SU-DHL-6 (cell line): ENCODE data around the gene STIL.

ENCODE experiments used
- H2AFZ ChIP-seq: fragments of 200-600 bp; sonication (generic); 2 replicates; pipeline ENCODE4 v1.6.1; 2014; ENCODE audit warnings: low read depth, mild to moderate bottlenecking, moderate library complexity, mixed read lengths, antibody characterized with exemption, low read length; ENCODE audit not compliant: severe bottlenecking
- H3F3A ChIP-seq: fragments of 200-600 bp; shearing (Covaris generic); 2 replicates; pipeline ENCODE4 v1.6.0; 2016; ENCODE audit warnings: antibody characterized with exemption, mild to moderate bottlenecking; ENCODE audit not compliant: insufficient read depth
- H3K27ac ChIP-seq: fragments of 200-600 bp; sonication (generic); 2 replicates; pipeline ENCODE4 v1.5.1; 2016; ENCODE audit warnings: low read depth, mild to moderate bottlenecking, low read length, moderate library complexity, mixed read lengths
- H3K27me3 ChIP-seq: fragments of 200-600 bp; sonication (generic), shearing (Covaris generic); 2 replicates; pipeline ENCODE4 v1.6.0; 2014; ENCODE audit warnings: mild to moderate bottlenecking, low read length
- H3K36me3 ChIP-seq: fragments of 200-600 bp; sonication (generic); 2 replicates; pipeline ENCODE4 v1.6.1; 2014; ENCODE audit warnings: mild to moderate bottlenecking, low read length, mixed read lengths
- H3K4me2 ChIP-seq: fragments of 300-600, 200-600 bp; shearing (Covaris generic), sonication (generic); 2 replicates; pipeline ENCODE4 v1.6.0; 2014; ENCODE audit warnings: low read length, low read depth, mild to moderate bottlenecking; ENCODE audit not compliant: poor library complexity, severe bottlenecking
- H3K4me3 ChIP-seq: fragments of 200-600 bp; sonication (generic); 2 replicates; pipeline ENCODE4 v1.5.1; 2014; ENCODE audit warnings: antibody characterized with exemption, low read length, mild to moderate bottlenecking, mixed read lengths; ENCODE audit not compliant: insufficient read depth, poor library complexity, severe bottlenecking
- H3K79me2 ChIP-seq: fragments of 200-600 bp; sonication (generic); 2 replicates; pipeline ENCODE4 v1.6.1; 2014; ENCODE audit warnings: mild to moderate bottlenecking, low read length, moderate library complexity; ENCODE audit not compliant: insufficient read depth
- H3K9ac ChIP-seq: fragments of 200-600 bp; sonication (generic); 2 replicates; pipeline ENCODE4 v1.7.0; 2014; ENCODE audit warnings: mild to moderate bottlenecking, low read length
- H3K9me2 ChIP-seq: fragments of 200-600 bp; sonication (generic); replicated peaks from 2 replicates; pipeline ENCODE4 v1.6.1; 2014; ENCODE audit warnings: low read length; ENCODE audit not compliant: insufficient read depth
- H3K9me3 ChIP-seq: fragments of 200-600 bp; sonication (generic); 2 replicates; pipeline ENCODE4 v1.6.1; 2014; ENCODE audit warnings: low read length, mixed read lengths; ENCODE audit not compliant: insufficient read depth
- H4K20me1 ChIP-seq: fragments of 200-600 bp; sonication (generic); 2 replicates; pipeline ENCODE4 v1.6.1; 2014; ENCODE audit warnings: low read depth, mild to moderate bottlenecking, antibody characterized with exemption, low read length, moderate library complexity, mixed read lengths
- CTCF ChIP-seq: fragments of 200-600 bp; sonication (generic); IDR thresholded peaks from one replicate; pipeline ENCODE4 v1.5.1; 2017; ENCODE audit warnings: antibody characterized with exemption, mild to moderate bottlenecking, low read length, moderate library complexity; ENCODE audit not compliant: insufficient read depth, poor library complexity, severe bottlenecking
- EZH2phosphoT487 ChIP-seq: fragments of 200-600 bp; sonication (generic), shearing (Covaris generic); conservative IDR thresholded peaks from 2 replicates; pipeline ENCODE4 v1.6.1; 2018; ENCODE audit warnings: mild to moderate bottlenecking, antibody characterized with exemption, low read length, moderate library complexity, mixed read lengths

The STIL gene

GRCh38 chr1:47244339-47244862 lies 69.5 kb downstream of the STIL start:
- Histone ChIP-seq H3K36me3 (no peaks in the 10 kb centered on the region), H3K27me3 (no peaks in the 10 kb centered on the region), H3K9me2 (no peaks in the 10 kb centered on the region), H3K9me3 (no peaks in the 10 kb centered on the region), H3K9ac (no peak overlapping the region), H3K4me2 (no peak overlapping the region), H3K79me2 (no peaks in the 10 kb centered on the region), H4K20me1 (no peaks in the 10 kb centered on the region), H3F3A (0 out of 2 replicates have a peak, but pooled peaks cover 7% of the 10 kb centered on the region), H2AFZ (no peak overlapping the region), H3K27ac (no peak overlapping the region), H3K4me3 (no peak overlapping the region)
- TF ChIP-seq CTCF (no peak), EZH2phosphoT487 (no peak)

- H2AFZ ChIP-seq: no peak overlapping the region
- no peak for TF ChIP-seq CTCF
- TF ChIP-seq EZH2phosphoT487: no peak
- H3F3A ChIP-seq: 0 out of 2 replicates have a peak, but pooled peaks cover 6% of the 10 kb centered on the region
- H3K4me3 ChIP-seq: no peak overlapping the region
- no peaks in the 10 kb centered on the region for H4K20me1 ChIP-seq
- no peaks in the 10 kb centered on the region for H3K79me2 ChIP-seq
- H3K36me3 ChIP-seq: no peaks in the 10 kb centered on the region
- no peaks in the 10 kb centered on the region for H3K9me2 ChIP-seq
- no peak overlapping the region for H3K9ac ChIP-seq
- no peaks in the 10 kb centered on the region for H3K27me3 ChIP-seq
- no peak overlapping the region for H3K27ac ChIP-seq
- no peak overlapping the region for H3K4me2 ChIP-seq
- no peaks in the 10 kb centered on the region for H3K9me3 ChIP-seq
These were observed 70.0 kb downstream of the STIL start for GRCh38 chr1:47243910-47244309.

- no peaks in the 10 kb centered on the region for H3F3A ChIP-seq
- TF ChIP-seq EZH2phosphoT487 (no peak), CTCF (no peak)
- H3K9ac ChIP-seq: no peak overlapping the region
- no peak overlapping the region for H3K4me2 ChIP-seq
- H4K20me1 ChIP-seq: no peaks in the 10 kb centered on the region
- H3K27me3 ChIP-seq: no peaks in the 10 kb centered on the region
- no peak overlapping the region for H3K27ac ChIP-seq
- no peaks in the 10 kb centered on the region for H3K36me3 ChIP-seq
- H2AFZ ChIP-seq: no peak overlapping the region
- H3K9me2 ChIP-seq: no peaks in the 10 kb centered on the region
- H3K4me3 ChIP-seq: no peak overlapping the region
- no peaks in the 10 kb centered on the region for H3K79me2 ChIP-seq
- H3K9me3 ChIP-seq: no peaks in the 10 kb centered on the region
These were observed 72.5 kb downstream of the STIL start for GRCh38 chr1:47241114-47242113.
